Activated CD4-positive, alpha-beta T cell treated with anti-CD3 and anti-CD28 coated beads for 24 hours (primary cell): ENCODE data around the gene JUP.

ENCODE experiments used
- DNase-seq, 2 donors: peaks; one replicate each; pipeline ENCODE4 v3.0.0-alpha.2; 2020; ENCODE audit warnings: low read depth in 2 of 2

The JUP gene

GRCh38 chr17:41810659-41811548, 24.4 kb upstream of the JUP start:
- DNase-seq: no peak

GRCh38 chr17:41806685-41807445, 20.4 kb upstream of the JUP start:
- DNase-seq: no peak

GRCh38 chr17:41803049-41804020, 16.8 kb upstream of the JUP start:
- no peak for DNase-seq

GRCh38 chr17:41801374-41802271, 15.1 kb upstream of the JUP start:
- DNase-seq: peak; percentile 60 to 63

- DNase-seq: no peak
These were observed 14.3 kb upstream of the JUP start for GRCh38 chr17:41800601-41801373.

- DNase-seq: no peak
These were observed 12.9 kb upstream of the JUP start for GRCh38 chr17:41799366-41799765.

- no peak for DNase-seq
These were observed 10.9 kb upstream of the JUP start for GRCh38 chr17:41797377-41797776.

GRCh38 chr17:41796121-41796895, 9.8 kb upstream of the JUP start:
- no peak for DNase-seq

- DNase-seq: no peak
These were observed 8.0 kb upstream of the JUP start for GRCh38 chr17:41794540-41794975.

GRCh38 chr17:41793784-41794539, 7.5 kb upstream of the JUP start:
- DNase-seq: no peak

- no peak for DNase-seq
These were observed 6.6 kb upstream of the JUP start for GRCh38 chr17:41792845-41793783.

- no peak for DNase-seq
These were observed 509 bp upstream of the JUP start for GRCh38 chr17:41787021-41787418.

GRCh38 chr17:41785859-41786226, 668 bp downstream of the JUP start:
- no peak for DNase-seq

GRCh38 chr17:41785091-41785858, 1.2 kb downstream of the JUP start:
- no peak for DNase-seq

GRCh38 chr17:41784207-41784744, 2.2 kb downstream of the JUP start:
- no peak for DNase-seq

- no peak for DNase-seq
These were observed 4.4 kb downstream of the JUP start for GRCh38 chr17:41782142-41782541.
